Stimulated activated naive CD8-positive, alpha-beta T cell treated with anti-CD3 and anti-CD28 coated beads, Interleukin-15, Interleukin-2, amounts not matched to agents 100 ng/mL and 50 ng/mL, for 24 hours (primary cell): Measurements from ENCODE around the gene TRDN.
"Not testable (repeated sequence)": the region's sequence is repeated elsewhere in the genome, so short reads cannot be mapped to it uniquely, and the experiment has no call there.

Source experiments
- H3K27ac Mint-ChIP-seq: one replicate; pipeline ENCODE4 v1.8.0; 2021; ENCODE audit warnings: mild to moderate bottlenecking, mixed read lengths
- H3K27me3 Mint-ChIP-seq: one replicate; pipeline ENCODE4 v1.8.0; 2021; ENCODE audit warnings: mixed read lengths
- H3K36me3 Mint-ChIP-seq: one replicate; pipeline ENCODE4 v1.8.0; 2021; ENCODE audit warnings: low read depth, mixed read lengths
- H3K4me1 Mint-ChIP-seq: one replicate; pipeline ENCODE4 v1.8.0; 2021; ENCODE audit warnings: low read depth, mixed read lengths
- H3K4me3 Mint-ChIP-seq: one replicate; pipeline ENCODE4 v1.8.0; 2021; ENCODE audit warnings: mild to moderate bottlenecking, mixed read lengths
- H3K9me3 Mint-ChIP-seq: one replicate; pipeline ENCODE4 v1.8.0; 2021; ENCODE audit warnings: mixed read lengths

The TRDN gene

GRCh38 chr6:123562264-123562663 is 74.5 kb downstream of the TRDN start:
- Mint-ChIP-seq H3K4me3 (no peak overlapping the region), H3K36me3 (no peaks in the 10 kb centered on the region), H3K4me1 (no peaks in the 10 kb centered on the region), H3K27ac (no peak overlapping the region), H3K27me3 (no peaks in the 10 kb centered on the region), H3K9me3 (no peaks in the 10 kb centered on the region)

- H3K4me1 Mint-ChIP-seq, H3K27ac Mint-ChIP-seq, H3K4me3 Mint-ChIP-seq, H3K36me3 Mint-ChIP-seq, H3K27me3 Mint-ChIP-seq, H3K9me3 Mint-ChIP-seq: not testable (repeated sequence)
Measured at GRCh38 chr6:123559816-123560215, 76.9 kb downstream of the TRDN start.

- H3K27me3 Mint-ChIP-seq, H3K4me1 Mint-ChIP-seq, H3K9me3 Mint-ChIP-seq: not testable (repeated sequence)
Measured at GRCh38 chr6:123557474-123557873, 79.3 kb downstream of the TRDN start.

GRCh38 chr6:123551939-123552707 is 84.6 kb downstream of the TRDN start:
- H3K4me3 Mint-ChIP-seq, result no peak overlapping the region
- H3K27ac Mint-ChIP-seq, result no peak overlapping the region
- H3K27me3 Mint-ChIP-seq, result no peaks in the 10 kb centered on the region
- no peaks in the 10 kb centered on the region for H3K9me3 Mint-ChIP-seq
- H3K36me3 Mint-ChIP-seq, result no peaks in the 10 kb centered on the region
- H3K4me1 Mint-ChIP-seq, result no peaks in the 10 kb centered on the region

More at GRCh38 chr6:123557474-123557873, 79.3 kb downstream of the TRDN start:
- not testable (repeated sequence) for H3K36me3 Mint-ChIP-seq, H3K27ac Mint-ChIP-seq, H3K4me3 Mint-ChIP-seq

- H3K9me3 Mint-ChIP-seq, result no peaks in the 10 kb centered on the region
- H3K27ac Mint-ChIP-seq, result no peak overlapping the region
- no peak overlapping the region for H3K4me3 Mint-ChIP-seq
- no peaks in the 10 kb centered on the region for H3K36me3 Mint-ChIP-seq
- H3K27me3 Mint-ChIP-seq, result no peaks in the 10 kb centered on the region
- H3K4me1 Mint-ChIP-seq, result no peaks in the 10 kb centered on the region
Measured at GRCh38 chr6:123550052-123550617, 86.6 kb downstream of the TRDN start.

- H3K27ac Mint-ChIP-seq, result no peak overlapping the region
- no peaks in the 10 kb centered on the region for H3K27me3 Mint-ChIP-seq
- H3K36me3 Mint-ChIP-seq, result no peaks in the 10 kb centered on the region
- H3K4me3 Mint-ChIP-seq, result no peak overlapping the region
- H3K4me1 Mint-ChIP-seq, result no peaks in the 10 kb centered on the region
- H3K9me3 Mint-ChIP-seq, result no peaks in the 10 kb centered on the region
Measured at GRCh38 chr6:123549476-123549875, 87.3 kb downstream of the TRDN start.

GRCh38 chr6:123547216-123547978 is 89.4 kb downstream of the TRDN start:
- Mint-ChIP-seq H3K4me3 (no peak overlapping the region), H3K9me3 (no peaks in the 10 kb centered on the region), H3K4me1 (no peaks in the 10 kb centered on the region), H3K27me3 (no peaks in the 10 kb centered on the region), H3K27ac (no peak overlapping the region), H3K36me3 (no peaks in the 10 kb centered on the region)

GRCh38 chr6:123546537-123546936 is 90.2 kb downstream of the TRDN start:
- Mint-ChIP-seq H3K36me3 (no peaks in the 10 kb centered on the region), H3K4me3 (no peak overlapping the region), H3K4me1 (no peaks in the 10 kb centered on the region), H3K27me3 (no peaks in the 10 kb centered on the region), H3K9me3 (no peaks in the 10 kb centered on the region), H3K27ac (no peak overlapping the region)

- H3K36me3 Mint-ChIP-seq, result no peaks in the 10 kb centered on the region
- H3K4me1 Mint-ChIP-seq, result no peaks in the 10 kb centered on the region
- H3K4me3 Mint-ChIP-seq, result no peak overlapping the region
- H3K27me3 Mint-ChIP-seq, result no peaks in the 10 kb centered on the region
- peaks cover 5% of the 10 kb centered on the region for H3K9me3 Mint-ChIP-seq
- H3K27ac Mint-ChIP-seq, result no peak overlapping the region
Measured at GRCh38 chr6:123541462-123541861, 95.3 kb downstream of the TRDN start.

GRCh38 chr6:123533862-123534648 is 102.7 kb downstream of the TRDN start:
- Mint-ChIP-seq H3K4me3 (no peak overlapping the region), H3K27me3 (no peaks in the 10 kb centered on the region), H3K4me1 (no peaks in the 10 kb centered on the region), H3K9me3 (peaks cover 3% of the 10 kb centered on the region), H3K36me3 (no peaks in the 10 kb centered on the region), H3K27ac (no peak overlapping the region)

- Mint-ChIP-seq H3K27ac (no peak overlapping the region), H3K36me3 (no peaks in the 10 kb centered on the region), H3K4me3 (no peak overlapping the region), H3K9me3 (peaks cover 7% of the 10 kb centered on the region), H3K27me3 (no peaks in the 10 kb centered on the region), H3K4me1 (no peaks in the 10 kb centered on the region)
Measured at GRCh38 chr6:123529843-123530242, 106.9 kb downstream of the TRDN start.

- no peaks in the 10 kb centered on the region for H3K27me3 Mint-ChIP-seq
- H3K27ac Mint-ChIP-seq, result no peak overlapping the region
- H3K36me3 Mint-ChIP-seq, result no peaks in the 10 kb centered on the region
- H3K9me3 Mint-ChIP-seq, result peaks cover 7% of the 10 kb centered on the region
- no peak overlapping the region for H3K4me3 Mint-ChIP-seq
- no peaks in the 10 kb centered on the region for H3K4me1 Mint-ChIP-seq
Measured at GRCh38 chr6:123529058-123529457, 107.7 kb downstream of the TRDN start.

- Mint-ChIP-seq H3K27ac (no peak overlapping the region), H3K9me3 (peaks cover 4% of the 10 kb centered on the region), H3K4me1 (no peaks in the 10 kb centered on the region), H3K27me3 (no peaks in the 10 kb centered on the region), H3K4me3 (no peak overlapping the region), H3K36me3 (no peaks in the 10 kb centered on the region)
Measured at GRCh38 chr6:123527406-123527805, 109.3 kb downstream of the TRDN start.

- Mint-ChIP-seq H3K9me3 (peaks cover 4% of the 10 kb centered on the region), H3K27me3 (no peaks in the 10 kb centered on the region), H3K27ac (no peak overlapping the region), H3K36me3 (no peaks in the 10 kb centered on the region), H3K4me1 (no peaks in the 10 kb centered on the region), H3K4me3 (no peak overlapping the region)
Measured at GRCh38 chr6:123526128-123526527, 110.6 kb downstream of the TRDN start.

- Mint-ChIP-seq H3K36me3 (no peaks in the 10 kb centered on the region), H3K9me3 (peaks cover 4% of the 10 kb centered on the region), H3K4me3 (no peak overlapping the region), H3K27me3 (no peaks in the 10 kb centered on the region), H3K27ac (no peak overlapping the region), H3K4me1 (no peaks in the 10 kb centered on the region)
Measured at GRCh38 chr6:123524781-123525180, 112.0 kb downstream of the TRDN start.
